Skeletal muscle cell (primary cell): ENCODE data around the gene CYB561D2.
A peak's percentile ranks its signal among the peaks of the same experiment; 100 is the strongest.

Experiments used
- DNase-seq: peaks from one replicate; pipeline ENCODE4 v3.0.0-alpha.2; 2010; ENCODE audit warnings: low read depth
- H3K4me3 ChIP-seq: 2 replicates; pipeline ENCODE4 v1.5.1; 2011; ENCODE audit warnings: low read depth, mild to moderate bottlenecking, control low read depth, low read length, moderate library complexity

CYB561D2 gene

DNA sequence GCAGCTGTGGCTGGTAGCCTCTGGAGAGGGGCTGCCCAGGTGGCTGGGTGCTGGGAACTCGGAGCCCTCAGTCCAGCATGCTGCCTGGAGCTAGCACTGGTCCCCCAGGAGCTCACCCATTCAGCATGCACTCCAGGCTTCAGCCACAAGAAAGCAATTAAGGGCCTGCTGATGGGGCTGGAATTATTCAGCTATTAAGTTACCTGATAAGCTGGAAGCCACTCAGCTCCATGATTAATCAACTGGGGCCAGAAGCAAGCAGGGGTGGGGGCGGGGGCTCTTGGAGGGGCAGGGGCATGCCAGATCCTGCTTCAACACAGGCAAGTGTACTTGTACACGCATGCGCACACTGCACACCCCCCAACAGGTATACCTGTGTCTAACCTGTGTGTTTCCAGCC, 30.7 kb downstream of the CYB561D2 start:
- DNase-seq: no peak
- no peak overlapping the region for H3K4me3 ChIP-seq

DNA sequence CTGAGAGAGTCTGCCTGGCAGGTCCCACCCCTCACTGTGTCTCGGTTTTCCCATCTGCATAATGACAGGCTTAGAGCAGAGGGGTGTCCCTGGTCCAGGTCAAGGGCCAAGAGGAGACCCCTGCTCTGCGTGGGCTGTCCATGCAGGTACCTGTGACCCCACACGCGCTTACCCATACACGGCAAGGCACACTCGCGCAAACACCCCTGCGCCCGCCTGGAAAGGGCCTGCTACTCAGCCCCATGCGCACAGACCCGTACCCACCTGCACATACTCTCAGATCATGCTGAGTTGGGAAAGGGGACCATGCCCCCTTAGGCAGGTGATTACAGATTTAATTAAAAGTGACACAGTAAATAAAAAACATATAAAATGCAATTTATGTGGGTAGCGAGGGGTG, 32.1 kb downstream of the CYB561D2 start:
- H3K4me3 ChIP-seq: no peak overlapping the region

DNA sequence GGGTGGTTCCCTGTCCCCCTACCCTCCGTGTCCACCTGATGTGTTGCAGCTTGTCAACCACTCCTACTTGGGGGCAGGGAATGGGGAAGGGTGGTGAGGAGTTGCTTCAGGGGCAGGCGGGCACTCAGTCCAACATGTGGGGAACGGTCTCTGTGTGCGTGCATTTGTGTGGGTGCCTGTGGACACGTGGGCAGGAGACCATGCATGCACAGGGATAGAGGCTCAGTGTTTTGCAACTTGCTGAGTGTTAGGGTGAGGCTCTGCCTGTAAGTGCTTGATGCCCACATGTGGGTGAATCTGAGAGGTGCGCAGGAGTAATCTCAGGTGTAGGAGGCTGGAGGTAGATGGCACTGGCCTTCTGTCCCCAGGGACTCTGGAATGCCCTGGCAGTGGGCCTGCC, 33.1 kb downstream of the CYB561D2 start:
- H3K4me3 ChIP-seq: no peak overlapping the region
- no peak for DNase-seq

More for the DNA sequence above, 32.1 kb downstream of the CYB561D2 start:
- no peak for DNase-seq

DNA sequence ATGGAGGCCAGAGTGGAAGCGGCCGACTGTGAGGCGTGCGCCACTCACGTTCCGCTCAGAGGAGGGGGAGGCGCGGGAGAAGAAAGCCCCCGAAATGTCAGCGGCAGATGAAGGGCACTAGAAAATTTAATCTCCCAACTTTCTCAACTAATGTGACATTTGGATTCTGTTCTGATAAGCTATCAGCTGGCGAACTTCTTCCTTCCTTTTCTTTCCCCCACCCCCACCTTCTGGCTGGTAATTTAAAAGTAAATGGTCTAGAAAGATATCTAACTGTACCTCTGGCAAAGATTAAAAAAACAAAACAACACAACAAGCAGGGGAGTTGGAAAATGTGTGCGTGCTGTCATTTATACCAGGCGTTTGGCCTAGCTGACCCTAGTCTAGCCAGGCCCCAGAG, 35.1 kb downstream of the CYB561D2 start:
- no peak for DNase-seq
- H3K4me3 ChIP-seq: no peak overlapping the region

DNA sequence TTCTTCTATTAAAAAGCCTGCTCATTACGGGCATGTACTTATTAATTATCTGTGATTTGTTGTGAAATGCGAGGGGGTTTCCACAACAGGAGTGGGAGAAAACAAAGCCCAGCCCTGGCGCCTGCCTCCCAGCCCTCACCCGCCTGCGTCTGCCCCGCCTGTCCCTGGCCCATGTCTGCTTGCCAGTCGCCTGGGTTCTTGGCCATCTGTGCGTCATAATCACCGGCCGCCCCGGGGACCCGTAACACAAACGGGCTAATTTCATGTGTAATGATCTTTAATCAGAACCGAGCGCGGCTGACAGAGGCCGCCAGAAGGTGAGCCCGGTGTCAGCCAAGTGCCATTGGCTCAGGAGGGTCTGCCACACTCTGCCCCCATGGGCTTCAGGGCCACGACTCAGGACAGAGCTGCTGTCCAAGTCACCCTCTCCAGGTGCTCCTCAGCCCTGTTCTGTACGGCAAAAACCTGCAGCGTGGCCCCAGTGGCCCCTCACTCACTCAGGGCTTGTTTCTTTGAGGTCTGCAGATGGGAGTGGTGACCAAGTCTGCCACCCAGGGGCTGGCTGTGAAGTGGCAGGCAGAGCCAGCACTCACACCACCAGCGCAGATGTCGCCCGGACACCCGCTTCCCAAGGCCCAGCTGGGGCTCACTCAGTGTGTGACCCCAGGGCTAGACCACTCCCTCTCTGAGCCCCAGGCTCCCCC, 37.5 kb downstream of the CYB561D2 start:
- no peak for DNase-seq
- H3K4me3 ChIP-seq: no peak overlapping the region

DNA sequence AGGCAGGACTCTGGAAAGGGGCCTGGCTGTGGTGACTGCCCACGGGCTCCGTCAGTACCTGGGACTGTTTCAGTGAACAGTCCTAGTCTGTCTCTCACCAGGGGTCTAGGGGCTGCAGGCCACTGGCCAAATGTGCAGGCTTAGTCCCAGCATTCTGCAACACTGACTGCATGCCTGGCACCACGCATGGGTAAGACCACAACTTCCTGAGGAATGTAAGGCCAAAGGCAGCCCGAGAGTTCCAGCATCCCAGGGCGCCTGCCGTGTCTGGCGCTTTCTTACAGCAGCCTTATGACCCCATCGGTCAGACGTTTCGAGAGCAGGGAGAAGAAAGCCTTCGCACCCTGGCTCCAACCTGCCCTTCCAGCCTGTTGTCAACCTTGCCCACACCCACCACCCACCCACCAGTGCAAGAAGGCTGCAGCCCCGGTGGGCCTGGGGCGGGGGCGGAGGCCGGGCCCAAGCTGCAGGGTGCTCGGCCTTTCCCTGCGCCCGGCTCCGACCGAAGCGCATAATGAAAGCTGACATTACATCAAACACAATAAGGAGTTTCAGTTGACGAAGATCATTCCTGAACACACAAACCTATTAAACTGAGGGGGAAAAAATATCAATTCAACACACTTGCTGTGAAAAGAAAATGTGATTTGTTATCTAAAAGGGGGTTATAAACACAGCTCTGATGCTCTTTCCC, 38.2 kb downstream of the CYB561D2 start:
- H3K4me3 ChIP-seq: no peak overlapping the region
- no peak for DNase-seq

DNA sequence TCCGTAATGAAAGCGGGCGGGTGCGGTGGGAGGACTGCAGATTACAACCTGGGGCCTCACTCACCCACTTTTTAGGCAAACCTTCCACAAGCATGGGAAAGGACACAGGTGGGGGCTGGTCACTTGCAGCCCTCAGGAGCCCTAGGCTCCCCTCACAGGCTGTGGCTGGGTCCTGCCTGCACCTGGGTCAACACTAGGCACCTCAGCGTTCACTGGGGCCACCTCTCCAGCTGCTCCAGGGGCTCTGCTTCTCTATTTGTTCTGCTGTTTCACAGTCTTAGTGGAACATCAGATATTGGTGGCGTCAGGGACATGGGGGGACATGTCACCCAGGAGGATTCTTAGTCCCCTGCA, 38.7 kb downstream of the CYB561D2 start:
- H3K4me3 ChIP-seq: no peak overlapping the region
- no peak for DNase-seq

DNA sequence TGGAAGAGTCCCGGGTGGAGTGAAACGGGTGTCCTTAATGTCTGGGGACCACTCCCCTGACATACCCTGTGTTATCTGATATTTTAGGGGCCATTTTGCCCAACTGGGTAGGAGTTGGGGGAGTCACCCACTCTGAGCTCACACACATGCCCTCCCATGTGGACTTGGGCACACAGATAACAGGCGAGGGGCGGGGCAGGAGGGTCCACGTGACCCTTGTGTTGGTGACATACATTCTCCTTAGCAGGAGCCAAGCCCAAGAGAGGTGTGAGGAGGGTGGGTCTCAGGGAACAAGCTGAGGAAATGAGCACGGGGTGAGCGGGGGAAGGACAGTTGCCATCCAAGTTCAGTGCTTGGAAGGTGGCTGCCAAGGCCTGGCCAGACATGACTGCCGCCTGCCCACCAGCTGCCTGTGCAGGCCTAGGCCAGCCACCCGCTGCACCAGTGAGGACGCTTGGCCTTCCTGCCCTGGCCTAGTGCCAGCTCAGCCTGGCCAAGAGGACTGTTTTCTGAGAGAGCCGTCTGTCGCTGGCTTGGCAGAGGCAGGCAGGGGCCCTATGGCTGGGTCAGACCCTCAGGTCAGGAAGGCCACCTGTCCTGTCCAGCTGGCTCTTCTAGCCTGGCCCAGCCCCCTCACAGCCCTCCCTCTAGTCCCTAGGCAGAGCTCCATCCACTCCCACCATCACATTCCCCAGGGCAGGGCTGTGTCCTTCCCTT, 40.0 kb downstream of the CYB561D2 start:
- no peak overlapping the region for H3K4me3 ChIP-seq
- DNase-seq: peak; percentile 5

DNA sequence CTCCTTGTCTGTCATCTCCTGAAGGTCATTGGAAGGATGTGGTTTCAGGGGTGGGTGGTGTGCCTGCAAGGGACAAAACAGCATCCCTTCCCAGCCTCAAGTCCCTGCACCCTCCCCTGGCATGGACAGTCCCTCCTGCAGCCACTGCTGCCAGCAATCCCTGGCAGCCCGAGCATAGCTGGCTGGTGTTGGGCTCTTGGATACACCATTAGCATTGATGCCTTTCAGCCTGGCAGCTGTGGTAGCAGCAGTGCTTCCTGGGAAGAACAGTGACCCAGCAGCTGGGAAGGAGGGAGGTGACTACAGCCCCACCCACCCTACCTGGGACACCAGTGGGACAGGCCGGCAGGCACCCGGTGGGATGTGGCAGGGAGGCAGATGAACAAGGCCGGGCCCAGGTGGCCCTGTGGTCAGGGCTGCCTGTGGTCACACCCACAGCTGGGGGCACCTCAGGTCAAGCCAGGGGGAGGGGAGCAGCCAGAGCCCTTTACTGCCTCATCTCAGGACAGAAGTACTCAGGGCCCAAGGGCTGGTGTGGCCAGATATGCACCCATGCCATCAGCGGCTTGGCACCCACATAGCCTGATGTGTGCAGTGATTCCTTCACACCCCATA, 41.5 kb downstream of the CYB561D2 start:
- no peak overlapping the region for H3K4me3 ChIP-seq
- DNase-seq: no peak

DNA sequence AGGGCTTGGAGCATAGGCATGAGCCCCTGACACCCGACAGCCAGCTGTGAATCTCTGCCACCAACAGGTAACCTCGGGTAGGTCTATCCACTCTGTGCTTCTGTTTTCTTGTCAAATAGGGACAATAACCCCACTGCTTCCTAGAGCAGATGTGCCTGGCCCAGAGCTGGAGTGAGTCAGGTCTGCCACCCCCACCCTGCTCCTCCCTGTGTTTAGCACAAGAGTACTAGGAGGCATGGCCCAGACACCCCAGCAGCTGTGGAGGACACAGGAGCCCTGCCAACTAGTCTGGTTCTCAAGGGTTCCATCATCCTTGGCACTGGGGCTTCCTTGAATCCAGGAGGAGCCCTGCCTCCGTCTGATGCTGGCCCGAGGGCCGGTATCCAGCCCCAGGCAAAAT, 42.4 kb downstream of the CYB561D2 start:
- H3K4me3 ChIP-seq: no peak overlapping the region
- DNase-seq: no peak

DNA sequence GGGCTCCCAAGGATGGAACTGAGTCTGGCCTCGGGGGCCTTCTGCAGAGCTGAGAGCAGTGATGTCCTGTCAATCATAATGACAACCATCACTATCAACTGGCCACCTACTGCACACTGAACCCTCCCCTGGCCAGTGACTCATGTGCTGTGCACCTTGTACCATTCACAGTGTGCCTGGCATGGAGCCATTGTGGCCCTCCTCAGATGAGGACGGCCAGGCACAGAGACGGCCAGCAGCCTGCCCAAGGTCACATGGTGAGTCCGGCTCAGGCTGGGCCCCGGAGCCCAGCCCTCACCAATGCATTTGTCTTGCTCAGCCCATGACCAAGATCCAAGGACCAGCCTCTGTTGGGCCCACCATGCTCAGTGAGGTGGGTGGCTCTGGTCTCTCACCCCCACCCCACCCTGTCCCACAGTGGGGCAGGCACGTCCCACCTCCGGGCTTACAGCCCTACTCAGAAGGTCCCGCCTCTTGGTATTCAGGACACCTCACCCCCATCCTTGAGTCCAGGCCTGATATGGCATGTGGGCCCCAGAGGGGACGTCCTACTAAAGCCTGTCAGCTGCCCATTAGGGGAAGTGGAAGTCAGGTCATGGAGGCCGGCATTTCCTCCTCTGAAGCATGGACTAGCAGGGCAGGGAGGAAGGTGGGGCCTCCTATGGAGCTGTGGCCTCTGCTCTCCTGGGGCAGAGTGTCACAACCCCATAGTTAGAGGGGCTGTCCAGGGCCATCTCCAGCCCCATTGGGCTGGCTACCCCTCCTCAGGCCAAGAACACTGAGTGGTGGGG, 44.6 kb downstream of the CYB561D2 start:
- no peak for DNase-seq
- H3K4me3 ChIP-seq: no peak overlapping the region

DNA sequence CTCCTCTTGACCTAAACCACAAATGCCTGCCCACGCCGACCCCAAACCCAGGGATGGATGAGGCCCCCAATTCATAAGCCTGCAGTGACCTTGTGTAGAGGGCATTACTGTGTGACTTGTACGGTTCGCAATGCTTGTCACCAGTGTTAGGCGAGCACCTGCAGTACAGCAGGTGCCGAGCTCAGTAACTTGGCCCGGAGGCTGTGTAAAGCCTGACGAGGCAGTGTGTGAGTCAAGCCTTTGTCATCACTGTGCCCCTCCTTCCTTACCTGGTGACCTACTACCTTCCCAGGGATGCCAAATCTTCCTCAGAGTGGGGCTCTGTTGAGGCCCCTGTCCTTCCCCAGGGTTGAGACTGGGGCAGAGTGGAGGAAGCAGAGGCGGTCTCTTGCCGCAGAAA, 45.8 kb downstream of the CYB561D2 start:
- no peak overlapping the region for H3K4me3 ChIP-seq
- DNase-seq: no peak

DNA sequence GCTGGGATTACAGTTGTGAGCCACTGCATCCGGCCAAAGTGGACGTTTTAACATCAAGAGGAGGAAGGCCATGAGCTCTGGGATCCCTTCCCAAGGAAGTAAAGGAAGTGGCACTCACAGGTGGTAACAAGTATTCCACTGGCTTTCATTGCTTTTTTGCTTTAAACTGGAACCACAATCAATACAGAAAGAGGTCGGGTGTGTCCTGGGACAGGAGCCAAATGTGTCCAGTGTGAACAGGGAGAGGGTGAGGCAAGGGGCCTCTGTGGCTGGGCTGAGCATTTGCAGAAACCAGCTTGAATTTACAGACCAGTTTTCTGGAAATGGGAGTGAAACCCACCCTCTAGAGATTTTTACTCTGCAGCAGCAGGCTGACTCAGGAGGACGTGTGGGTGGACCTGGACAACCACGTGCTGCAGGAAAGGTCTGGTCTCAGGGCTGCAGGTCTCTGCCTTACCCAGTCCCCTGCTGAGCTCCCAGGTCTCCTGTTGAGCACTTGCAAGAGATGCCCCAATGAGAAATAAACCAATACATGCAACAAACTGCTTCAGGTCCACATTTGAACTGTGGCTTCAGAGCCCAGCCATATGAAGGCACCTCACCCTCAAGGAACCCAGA, 51.4 kb downstream of the CYB561D2 start:
- DNase-seq: no peak
- H3K4me3 ChIP-seq: no peak overlapping the region
